RPMI7951 (cell line): ENCODE data around the gene ZNF254. TPM values are rescaled to one million over a fixed set of nuclear protein-coding genes. Genes with fewer than 3 reads are reported as not detected.
A peak's percentile ranks its signal among the peaks of the same experiment; 100 is the strongest.
"Not testable (repeated sequence)": the region's sequence is repeated elsewhere in the genome, so short reads cannot be mapped to it uniquely, and the experiment has no call there.

Experiments
- DNase-seq: peaks from one replicate; pipeline ENCODE4 v3.0.0-alpha.2; 2012; ENCODE audit warnings: low read depth
- total RNA-seq: library from RNA; depleted of rRNA; stranded (reverse); fragments of >200 nt; shearing (Covaris generic); gene quantifications from 2 replicates; pipeline ENCODE4 v1.2.3, GENCODE V29; 2014

Gene ZNF254
- total RNA-seq, 1 experiment from 2014 or later, result 12.5 TPM

GRCh38 chr19:24072720-24073119 lies 14.3 kb upstream of the ZNF254 start:
- no peak for DNase-seq

- no peak for DNase-seq
Observed at GRCh38 chr19:24073807-24074206, 13.2 kb upstream of the ZNF254 start.

- peak; percentile 55 for DNase-seq
Observed at GRCh38 chr19:24074720-24075454, 12.1 kb upstream of the ZNF254 start.

- not testable (repeated sequence) for DNase-seq
Observed at GRCh38 chr19:24075530-24075929, 11.5 kb upstream of the ZNF254 start.

- no peak for DNase-seq
Observed at GRCh38 chr19:24078680-24079079, 8.3 kb upstream of the ZNF254 start.

- no peak for DNase-seq
Observed at GRCh38 chr19:24081056-24081455, 5.9 kb upstream of the ZNF254 start.

DNA sequence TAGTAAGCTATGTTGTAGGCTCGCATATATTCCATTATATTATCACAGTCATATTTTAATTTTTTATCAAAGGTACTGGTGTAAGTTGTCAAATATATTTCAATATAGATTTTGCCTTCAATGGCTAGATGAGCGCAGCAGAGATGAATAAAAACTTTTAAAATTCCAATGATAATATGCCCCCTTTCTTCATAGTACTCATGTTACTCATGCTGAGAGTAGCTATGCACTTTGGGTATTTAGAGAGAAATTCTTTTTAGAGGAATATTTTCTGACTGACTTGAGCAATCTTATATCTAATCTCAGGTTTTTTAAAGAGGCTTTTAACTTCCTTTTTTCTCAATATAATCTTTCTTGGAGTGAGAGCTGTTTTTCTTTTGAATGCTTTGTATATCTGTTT lies 11.4 kb downstream of the ZNF254 start:
- DNase-seq, result no peak

DNA sequence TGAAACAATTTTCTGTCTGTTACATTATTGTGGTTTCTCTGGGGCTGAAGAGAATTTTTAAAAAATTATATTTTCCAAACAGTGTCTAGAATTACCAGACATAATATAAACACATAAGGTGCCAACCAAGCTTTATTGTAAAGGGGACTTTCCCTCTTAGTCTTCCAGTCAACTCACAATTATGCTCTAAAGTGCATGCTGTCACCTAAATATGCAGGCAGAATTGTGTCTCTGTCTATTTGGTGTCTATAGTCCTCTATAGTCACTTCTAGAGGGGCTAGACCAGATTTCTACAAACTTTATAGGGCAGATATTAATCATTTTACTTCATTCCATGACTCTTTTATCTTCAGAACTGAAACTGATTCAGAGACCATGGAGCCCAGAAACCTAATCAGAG lies 12.8 kb downstream of the ZNF254 start:
- DNase-seq, result no peak

DNA sequence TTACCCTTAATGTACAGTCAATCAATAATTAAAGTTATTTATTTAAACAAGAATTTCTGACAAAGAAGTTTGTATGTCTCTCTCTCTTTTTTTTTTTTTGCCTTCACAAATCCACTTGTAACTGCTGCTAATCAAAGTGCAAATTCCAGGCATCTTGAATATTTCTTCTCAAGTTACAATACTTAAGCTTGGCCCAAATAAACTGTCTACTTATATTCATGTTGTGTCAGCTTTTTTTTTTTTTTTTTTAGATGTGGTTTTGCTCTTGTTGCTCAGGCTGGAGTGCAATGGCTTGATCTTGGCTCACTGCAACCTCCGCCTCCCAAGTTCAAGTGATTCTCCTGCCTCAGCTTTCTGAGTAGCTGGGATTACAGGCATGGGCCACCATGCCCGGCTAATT lies 13.6 kb downstream of the ZNF254 start:
- DNase-seq, result not testable (repeated sequence)

DNA sequence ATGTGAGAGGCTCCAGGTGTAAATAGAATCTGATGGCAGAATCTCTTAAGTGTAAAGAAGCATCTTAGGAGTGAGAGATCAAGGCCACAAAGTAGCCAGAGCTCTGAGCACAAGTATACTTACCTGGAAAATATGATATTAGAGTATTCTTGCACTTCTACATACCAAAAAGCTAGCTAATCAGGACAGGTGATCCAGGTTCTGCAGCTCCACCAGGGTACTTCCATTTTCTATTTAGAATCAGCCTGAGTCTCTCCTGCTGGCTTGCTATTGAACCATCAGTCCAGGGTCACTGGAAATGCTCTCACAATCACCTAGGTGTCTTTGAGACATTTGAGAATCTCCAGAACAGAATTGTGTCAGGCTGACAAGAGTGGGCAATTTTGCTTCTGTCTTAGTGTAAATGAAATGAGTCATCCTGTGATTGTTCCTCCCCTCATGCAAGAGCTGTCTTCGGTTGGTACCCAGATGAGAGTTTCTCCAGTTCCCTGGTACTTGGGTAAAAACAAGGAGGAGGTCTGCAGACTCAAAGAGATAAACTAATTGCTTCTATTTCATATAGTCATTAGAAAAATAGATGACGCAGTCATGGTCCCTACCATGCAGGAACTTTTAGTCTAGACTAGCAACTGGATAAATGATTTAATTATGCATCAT lies 14.6 kb downstream of the ZNF254 start:
- no peak for DNase-seq

GRCh38 chr19:24127601-24128000 lies 40.6 kb downstream of the ZNF254 start:
- DNase-seq, result no peak

DNA sequence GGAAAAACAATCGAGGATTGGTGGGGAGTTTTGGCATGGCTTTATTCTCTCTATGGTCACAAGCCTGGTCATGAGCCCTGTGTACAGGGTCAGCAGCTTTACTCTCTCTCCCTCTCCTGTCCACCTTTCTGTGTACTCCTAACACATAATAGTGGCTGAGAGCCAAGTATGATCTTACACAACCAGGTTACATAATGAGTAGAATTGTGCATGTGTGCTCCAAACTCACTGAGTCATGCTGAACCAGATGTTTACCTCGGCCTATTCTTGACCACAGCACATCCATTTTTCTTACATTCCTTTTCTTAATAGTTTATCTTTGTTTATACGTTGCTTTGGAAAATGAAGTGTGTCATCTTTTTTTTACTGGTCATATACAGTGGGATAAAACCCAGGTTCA lies 53.1 kb downstream of the ZNF254 start:
- DNase-seq, result peak; percentile 77

DNA sequence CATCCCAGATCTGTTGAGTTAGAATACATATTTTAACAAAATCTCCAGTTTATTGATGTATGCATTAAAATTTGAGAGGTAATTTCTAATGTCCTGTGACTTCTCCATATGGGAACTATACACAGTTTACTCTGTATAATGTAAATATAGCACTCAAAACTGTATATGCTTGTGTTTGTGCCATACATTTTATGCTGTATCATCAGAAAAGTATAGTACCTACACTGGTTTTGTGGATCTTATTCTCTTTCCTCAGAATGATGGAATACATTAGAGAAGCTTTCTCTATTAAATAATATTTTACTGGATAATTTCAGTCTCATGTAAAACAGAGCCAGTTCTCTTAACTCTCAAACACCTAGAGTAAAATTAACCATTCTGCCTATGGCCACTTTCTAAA lies 53.6 kb downstream of the ZNF254 start:
- DNase-seq, result no peak

DNA sequence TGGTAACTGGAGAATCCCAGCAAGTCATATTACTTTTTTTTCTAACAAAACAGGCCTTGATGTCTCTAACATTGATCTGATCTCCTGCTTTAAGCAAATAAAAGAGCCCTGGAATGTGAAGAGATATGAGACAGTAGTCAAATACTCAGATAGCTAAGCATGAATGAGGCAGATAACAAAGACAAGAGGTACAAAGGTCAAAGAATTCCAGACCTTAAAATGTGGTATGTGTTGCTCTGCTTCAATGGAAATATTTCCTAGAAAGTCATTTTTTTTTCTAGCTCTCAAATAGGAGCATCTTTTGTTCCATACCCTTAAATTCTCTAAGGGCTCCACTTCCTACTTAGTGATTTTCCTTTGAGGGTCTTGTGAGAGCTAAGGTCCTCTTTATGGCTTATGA lies 54.6 kb downstream of the ZNF254 start:
- DNase-seq, result no peak

DNA sequence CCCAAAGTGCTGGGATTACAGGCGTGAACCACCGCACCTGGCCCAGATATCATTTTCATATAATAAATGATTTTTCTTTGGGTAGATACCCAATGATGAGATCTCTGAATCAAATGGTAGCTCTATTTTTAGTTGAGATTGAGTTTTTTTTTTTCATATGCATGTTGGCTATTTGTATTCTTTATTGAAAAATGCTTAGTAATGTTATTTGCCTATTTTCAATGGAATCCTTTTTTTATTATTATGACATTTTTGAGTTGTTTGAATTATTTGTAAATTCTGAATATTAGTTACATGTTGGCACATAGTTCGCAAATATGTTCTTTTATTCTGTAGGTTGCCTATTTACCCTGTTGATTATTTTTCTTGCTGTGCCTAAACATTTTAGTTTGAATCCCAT lies 55.8 kb downstream of the ZNF254 start:
- DNase-seq, result no peak

DNA sequence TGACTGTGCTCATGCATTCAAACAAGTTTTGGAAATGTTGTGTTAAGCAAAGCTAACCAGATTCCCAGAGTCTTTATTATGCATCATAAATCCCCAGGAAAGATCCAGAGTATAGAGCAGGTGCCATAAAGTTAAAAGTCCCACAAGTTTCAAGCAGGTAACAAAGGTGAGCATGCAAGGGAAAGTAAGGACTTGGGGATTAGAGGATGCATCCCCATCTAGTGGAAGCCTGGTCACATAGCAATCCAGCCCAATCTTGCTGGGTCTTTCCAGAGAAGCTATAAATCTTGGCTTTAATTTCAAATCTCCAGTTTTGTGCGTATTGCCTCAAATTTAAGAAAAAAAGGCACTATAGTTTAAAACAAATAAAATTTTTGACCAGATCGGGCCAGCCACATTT lies 72.7 kb downstream of the ZNF254 start:
- no peak for DNase-seq

- no peak for DNase-seq
Observed at GRCh38 chr19:24166055-24166454, 79.1 kb downstream of the ZNF254 start.

DNA sequence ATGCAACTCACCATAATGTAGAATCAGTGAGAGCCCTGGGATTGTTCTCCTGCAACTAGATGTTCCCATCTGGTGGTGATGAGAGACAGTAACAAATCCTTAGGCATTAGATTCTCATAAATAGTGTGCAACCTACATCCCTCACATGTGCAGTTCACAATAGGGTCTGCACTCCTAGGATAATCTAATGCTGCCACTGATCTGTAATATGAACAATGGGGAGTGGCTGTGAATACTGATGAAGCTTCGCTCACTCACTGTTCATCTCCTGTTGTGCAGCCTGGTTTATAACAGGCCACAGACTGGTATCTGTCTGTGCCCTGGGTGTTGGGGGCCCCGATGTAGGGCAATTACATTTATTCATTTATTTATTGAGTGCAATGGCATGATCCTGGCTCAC lies 86.9 kb downstream of the ZNF254 start:
- DNase-seq, result no peak

- DNase-seq, result no peak
Observed at GRCh38 chr19:24177686-24178085, 90.7 kb downstream of the ZNF254 start.

GRCh38 chr19:24178207-24178606 lies 91.2 kb downstream of the ZNF254 start:
- no peak for DNase-seq
